H9 (cell line): ENCODE data around the gene ADGRE1. TPM values are rescaled to one million over a fixed set of nuclear protein-coding genes. Genes with fewer than 3 reads are reported as not detected.
A peak's percentile ranks its signal among the peaks of the same experiment; 100 is the strongest.

Experiments
- DNase-seq: peaks from one replicate; pipeline ENCODE4 v3.0.0-alpha.2; 2017
- H2AFZ ChIP-seq: one replicate; pipeline ENCODE4 v1.6.1; 2013; ENCODE audit warnings: mild to moderate bottlenecking, low read length, control low read depth, moderate library complexity
- H2AK5ac ChIP-seq: 2 replicates; pipeline ENCODE4 v1.6.1; 2013; ENCODE audit warnings: low read length, control low read depth, mixed read lengths; ENCODE audit not compliant: insufficient read length
- H2BK120ac ChIP-seq: one replicate; pipeline ENCODE4 v1.6.1; 2013; ENCODE audit warnings: low read depth, mild to moderate bottlenecking, low read length, control low read depth, inconsistent platforms; ENCODE audit not compliant: poor library complexity, severe bottlenecking
- H2BK12ac ChIP-seq: 2 replicates; pipeline ENCODE4 v1.6.1; 2013; ENCODE audit warnings: low read length, control low read depth, mixed read lengths, low read depth; ENCODE audit not compliant: insufficient read length
- H2BK15ac ChIP-seq: 2 replicates; pipeline ENCODE4 v1.6.1; 2013; ENCODE audit warnings: low read depth, low read length, control low read depth
- H2BK20ac ChIP-seq: one replicate; pipeline ENCODE4 v1.6.1; 2013; ENCODE audit warnings: low read depth, mild to moderate bottlenecking, low read length, control low read depth, inconsistent platforms; ENCODE audit not compliant: poor library complexity, severe bottlenecking
- H2BK5ac ChIP-seq: 2 replicates; pipeline ENCODE4 v1.6.1; 2013; ENCODE audit warnings: low read length, control low read depth, mixed read lengths; ENCODE audit not compliant: insufficient read length
- H3K14ac ChIP-seq: 2 replicates; pipeline ENCODE4 v1.6.1; 2013; ENCODE audit warnings: low read length, control low read depth; ENCODE audit not compliant: insufficient read depth
- H3K18ac ChIP-seq: 2 replicates; pipeline ENCODE4 v1.6.1; 2013; ENCODE audit warnings: low read depth, mild to moderate bottlenecking, mixed read lengths, low read length, control low read depth; ENCODE audit not compliant: insufficient read length
- H3K23ac ChIP-seq: 2 replicates; pipeline ENCODE4 v1.6.1; 2013; ENCODE audit warnings: low read length, control low read depth, mixed read lengths, low read depth; ENCODE audit not compliant: insufficient read length
- H3K23me2 ChIP-seq: 2 replicates; pipeline ENCODE4 v1.6.1; 2013; ENCODE audit warnings: low read depth, mild to moderate bottlenecking, mixed read lengths, low read length, control low read depth; ENCODE audit not compliant: insufficient read length, poor library complexity, severe bottlenecking
- H3K27ac ChIP-seq: 2 replicates; pipeline ENCODE4 v1.5.1; 2013; ENCODE audit warnings: low read length, control low read depth, mixed read lengths, low read depth; ENCODE audit not compliant: insufficient read length
- H3K27me3 ChIP-seq: 2 replicates; pipeline ENCODE4 v1.6.1; 2013; ENCODE audit warnings: low read length, control low read depth, inconsistent platforms; ENCODE audit not compliant: insufficient read depth
- H3K4ac ChIP-seq: 2 replicates; pipeline ENCODE4 v1.6.1; 2013; ENCODE audit warnings: low read depth, mild to moderate bottlenecking, control low read depth, inconsistent platforms, low read length, moderate library complexity
- H3K4me1 ChIP-seq: 2 replicates; pipeline ENCODE4 v1.6.1; 2013; ENCODE audit warnings: low read length, control low read depth, inconsistent platforms; ENCODE audit not compliant: insufficient read depth
- H3K4me2 ChIP-seq: 2 replicates; pipeline ENCODE4 v1.6.1; 2013; ENCODE audit warnings: low read length, control low read depth, mixed read lengths; ENCODE audit not compliant: insufficient read length, insufficient read depth
- H3K56ac ChIP-seq: 2 replicates; pipeline ENCODE4 v1.6.1; 2013; ENCODE audit warnings: low read depth, mild to moderate bottlenecking, mixed read lengths, low read length, control low read depth; ENCODE audit not compliant: insufficient read length
- H3K79me1 ChIP-seq: 2 replicates; pipeline ENCODE4 v1.6.1; 2013; ENCODE audit warnings: low read depth, mild to moderate bottlenecking, moderate library complexity, low read length, control low read depth, inconsistent platforms; ENCODE audit not compliant: insufficient read depth, poor library complexity, severe bottlenecking
- H3K79me2 ChIP-seq: 2 replicates; pipeline ENCODE4 v1.6.1; 2013; ENCODE audit warnings: low read length, control low read depth, inconsistent platforms; ENCODE audit not compliant: insufficient read depth
- H3K9ac ChIP-seq: 2 replicates; pipeline ENCODE4 v1.6.1; 2013; ENCODE audit warnings: low read length, control low read depth, mixed read lengths; ENCODE audit not compliant: insufficient read length; ENCODE audit errors: extremely low read depth
- H3K9me3 ChIP-seq: one replicate; pipeline ENCODE4 v1.6.1; 2013; ENCODE audit warnings: low read depth, low read length, inconsistent platforms; ENCODE audit not compliant: control insufficient read depth
- H3T11ph ChIP-seq: one replicate; pipeline ENCODE4 v1.6.1; 2013; ENCODE audit warnings: mild to moderate bottlenecking, low read length, control low read depth, inconsistent platforms
- H4K20me1 ChIP-seq: one replicate; pipeline ENCODE4 v1.6.1; 2013; ENCODE audit not compliant: control insufficient read depth, insufficient read length, insufficient read depth
- H4K5ac ChIP-seq: 2 replicates; pipeline ENCODE4 v1.6.1; 2013; ENCODE audit warnings: low read depth, mild to moderate bottlenecking, mixed read lengths, low read length, control low read depth; ENCODE audit not compliant: insufficient read length
- H4K8ac ChIP-seq: replicated peaks from 2 replicates; pipeline ENCODE4 v1.6.1; 2013; ENCODE audit warnings: low read length, control low read depth, mixed read lengths, low read depth; ENCODE audit not compliant: insufficient read length
- H4K91ac ChIP-seq: 2 replicates; pipeline ENCODE4 v1.6.1; 2013; ENCODE audit warnings: low read depth, mild to moderate bottlenecking, moderate library complexity, mixed read lengths, low read length, control low read depth; ENCODE audit not compliant: insufficient read length
- H3K27ac Mint-ChIP-seq, 3 experiments: 2 replicates in 2 of 3; 3 replicates in 1 of 3; pipeline ENCODE4 v1.8.0; 2020 to 2021; ENCODE audit warnings: mixed read lengths in 3 of 3, mild to moderate bottlenecking in 1 of 3, moderate library complexity in 1 of 3
- H3K27me3 Mint-ChIP-seq: 2 replicates; pipeline ENCODE4 v1.8.0; 2021; ENCODE audit warnings: low read depth, mild to moderate bottlenecking, moderate library complexity, mixed read lengths
- H3K36me3 Mint-ChIP-seq, 3 experiments: 2 replicates in 2 of 3; 3 replicates in 1 of 3; pipeline ENCODE4 v1.8.0; 2020 to 2021; ENCODE audit warnings: low read depth in 3 of 3, mixed read lengths in 3 of 3; ENCODE audit not compliant: insufficient read depth in 1 of 3
- H3K4me1 Mint-ChIP-seq, 2 experiments: 2 replicates each; pipeline ENCODE4 v1.8.0; 2020; ENCODE audit warnings: mixed read lengths in 2 of 2
- H3K4me3 Mint-ChIP-seq, 2 experiments: 2 replicates in 1 of 2; 3 replicates in 1 of 2; pipeline ENCODE4 v1.8.0; 2020 to 2021; ENCODE audit warnings: mild to moderate bottlenecking in 2 of 2, mixed read lengths in 2 of 2, moderate library complexity in 1 of 2
- H3K9me3 Mint-ChIP-seq, 2 experiments: 2 replicates in 1 of 2; 3 replicates in 1 of 2; pipeline ENCODE4 v1.8.0; 2020; ENCODE audit warnings: mild to moderate bottlenecking in 2 of 2, mixed read lengths in 2 of 2, moderate library complexity in 1 of 2
- CTCF ChIP-seq: fragments of 200-600 bp; sonication (generic); conservative IDR thresholded peaks from 3 replicates; pipeline ENCODE4 v1.8.0; 2021; ENCODE audit warnings: antibody characterized with exemption, mild to moderate bottlenecking
- WGBS: extraction: QIAGEN DNeasy Blood & Tissue Kit; methylation state at CpG from one replicate; pipeline ENCODE4 v1.1.7; 2013; ENCODE audit warnings: missing lambda C conversion rate, low lambda C conversion rate, mixed read lengths; ENCODE audit not compliant: insufficient read length; ENCODE audit errors: extremely low coverage; 5-methylcytosine and 5-hydroxymethylcytosine counted together
- total RNA-seq: library from RNA; stranded (reverse); gene quantifications from 2 replicates; pipeline ENCODE4 v1.2.1, GENCODE V29; 2021

The ADGRE1 gene
- total RNA-seq, 1 experiment from 2014 or later = not detected

GRCh38 chr19:6865849-6866248 lies 21.5 kb upstream of the ADGRE1 start:
- peaks cover 12% of the 10 kb centered on the region for H3K27me3 Mint-ChIP-seq
- no peak for TF ChIP-seq CTCF
- Histone ChIP-seq H3K4me1 (no peaks in the 10 kb centered on the region; the same call in 1 of the 2 replicates), H2AK5ac (no peak overlapping the region), H4K5ac (no peak overlapping the region), H3K79me2 (no peaks in the 10 kb centered on the region), H2BK15ac (no peak overlapping the region), H3K56ac (no peak overlapping the region), H2BK20ac (no peak overlapping the region), H3K14ac (no peak overlapping the region), H2AFZ (no peak overlapping the region), H2BK5ac (no peak overlapping the region), H2BK12ac (no peak overlapping the region), H3T11ph (no peak overlapping the region), H3K18ac (peak overlapping the region; percentile 42), H3K23me2 (no peaks in the 10 kb centered on the region), H4K8ac (no peak overlapping the region), H2BK120ac (no peak overlapping the region), H3K27me3 (no peaks in the 10 kb centered on the region), H3K23ac (no peak overlapping the region), H3K9me3 (no peaks in the 10 kb centered on the region), H4K20me1 (no peaks in the 10 kb centered on the region), H3K9ac (no peak overlapping the region), H3K27ac (no peak overlapping the region), H3K79me1 (no peaks in the 10 kb centered on the region), H3K4ac (no peak overlapping the region), H4K91ac (no peak overlapping the region), H3K4me2 (no peak overlapping the region)
- no peak overlapping the region for H3K4me3 Mint-ChIP-seq
- no peak overlapping the region for H3K27ac Mint-ChIP-seq
- H3K4me1 Mint-ChIP-seq = peaks cover 0 to 5% of the 10 kb centered on the region in 2 experiments; a peak in 1 of 4 replicates
- H3K9me3 Mint-ChIP-seq = peaks cover 12 to 55% of the 10 kb centered on the region in 2 experiments; a peak in 4 of 5 replicates
- no CpG with 5 or more reads among the region's 10 CpGs for WGBS
- H3K36me3 Mint-ChIP-seq = no peaks in the 10 kb centered on the region
- no peak for DNase-seq
